Measurements from ENCODE around the gene DMRT2. TPM values are rescaled to one million over a fixed set of nuclear protein-coding genes. Genes with fewer than 3 reads are reported as not detected.

The DMRT2 gene
- total RNA-seq, 1 experiment from 2014 or later: 0.61 TPM

DNA sequence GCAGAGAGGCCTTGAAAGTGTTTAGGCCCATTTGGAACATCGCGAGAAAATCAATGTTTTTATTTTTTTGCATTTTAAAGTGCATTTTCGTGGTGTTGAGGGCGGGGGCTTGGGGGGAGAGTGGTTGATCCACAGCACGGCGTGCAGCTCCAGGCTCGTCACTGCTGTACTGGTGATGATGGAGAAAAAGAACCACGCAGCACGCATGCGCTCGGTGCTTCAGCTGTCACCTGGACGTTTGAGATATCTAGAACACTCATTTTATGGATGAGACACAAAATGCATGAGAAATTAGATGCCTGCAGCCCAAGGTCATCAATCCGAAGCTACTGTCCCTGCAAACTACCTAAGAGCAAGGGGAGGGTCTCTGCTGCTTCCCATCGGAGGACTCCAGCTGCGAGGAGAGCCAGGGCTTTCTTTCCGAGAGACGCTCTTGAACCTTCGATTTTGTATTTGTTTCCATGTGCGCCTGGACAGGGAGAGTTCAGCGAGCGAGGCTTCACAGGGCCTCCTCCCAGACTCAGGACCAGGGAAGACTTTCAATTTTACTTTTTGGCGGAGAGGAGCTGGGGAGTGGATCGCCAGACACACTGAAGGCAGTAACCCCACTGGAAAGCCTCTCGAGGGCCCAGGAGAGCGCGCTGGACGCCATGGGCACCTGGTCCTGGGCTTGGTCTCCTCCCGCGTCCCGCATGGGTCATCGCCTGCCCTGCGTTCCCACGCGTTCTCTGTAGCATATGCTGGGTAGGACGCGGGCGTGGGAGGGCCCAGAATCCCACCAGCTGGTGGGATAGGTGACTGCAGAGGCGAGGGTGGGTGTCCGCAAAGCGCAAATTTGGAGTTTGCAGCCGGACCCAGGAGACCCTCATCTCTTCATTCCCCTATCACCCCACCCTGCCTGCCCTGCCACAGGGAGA is 2.5 kb downstream of the DMRT2 start:
- ChIA-PET POLR2A (no interaction called here), CTCF (no interaction called here)
- Histone ChIP-seq H3K36me3 (ENCODE audit: control insufficient read depth, insufficient read depth, low read length) (no peaks in the 10 kb centered on the region), H3K4me3 (ENCODE audit: low read depth, low read length) (no peak overlapping the region), H3K4me1 (peaks cover 4% of the 10 kb centered on the region; the same call in 1 of the 2 replicates), H3K27me3 (replicated peaks; ENCODE audit: control insufficient read depth, insufficient read depth, low read length) (no peaks in the 10 kb centered on the region), H3K9me3 (no peaks in the 10 kb centered on the region)
- Mint-ChIP-seq H3K27me3 (ENCODE audit: insufficient read depth, unreplicated experiment) (peaks cover 2% of the 10 kb centered on the region), H3K4me1 (ENCODE audit: low read depth, unreplicated experiment) (no peaks in the 10 kb centered on the region), H3K36me3 (ENCODE audit: insufficient read depth, unreplicated experiment) (peaks cover 5% of the 10 kb centered on the region), H3K4me3 (ENCODE audit: unreplicated experiment) (no peak overlapping the region), H3K9me3 (ENCODE audit: unreplicated experiment) (no peaks in the 10 kb centered on the region), H3K27ac (ENCODE audit: unreplicated experiment) (no peak overlapping the region)
- no peak for DNase-seq
- intact Hi-C loops (cut with micrococcal nuclease; ENCODE audit: unreplicated experiment): no loop called here
- no TSS peak for BruUV-seq (replicated peaks)
- TF ChIP-seq, protein P1, sequence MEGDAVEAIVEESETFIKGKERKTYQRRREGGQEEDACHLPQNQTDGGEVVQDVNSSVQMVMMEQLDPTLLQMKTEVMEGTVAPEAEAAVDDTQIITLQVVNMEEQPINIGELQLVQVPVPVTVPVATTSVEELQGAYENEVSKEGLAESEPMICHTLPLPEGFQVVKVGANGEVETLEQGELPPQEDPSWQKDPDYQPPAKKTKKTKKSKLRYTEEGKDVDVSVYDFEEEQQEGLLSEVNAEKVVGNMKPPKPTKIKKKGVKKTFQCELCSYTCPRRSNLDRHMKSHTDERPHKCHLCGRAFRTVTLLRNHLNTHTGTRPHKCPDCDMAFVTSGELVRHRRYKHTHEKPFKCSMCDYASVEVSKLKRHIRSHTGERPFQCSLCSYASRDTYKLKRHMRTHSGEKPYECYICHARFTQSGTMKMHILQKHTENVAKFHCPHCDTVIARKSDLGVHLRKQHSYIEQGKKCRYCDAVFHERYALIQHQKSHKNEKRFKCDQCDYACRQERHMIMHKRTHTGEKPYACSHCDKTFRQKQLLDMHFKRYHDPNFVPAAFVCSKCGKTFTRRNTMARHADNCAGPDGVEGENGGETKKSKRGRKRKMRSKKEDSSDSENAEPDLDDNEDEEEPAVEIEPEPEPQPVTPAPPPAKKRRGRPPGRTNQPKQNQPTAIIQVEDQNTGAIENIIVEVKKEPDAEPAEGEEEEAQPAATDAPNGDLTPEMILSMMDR (IDR thresholded peaks at IDR 0.05; ENCODE audit: insufficient read depth in 1 of 2, low read depth in 1 of 2, low read length in 1 of 2, severe bottlenecking in 1 of 2, unreplicated experiment in 1 of 2): no peak

DNA sequence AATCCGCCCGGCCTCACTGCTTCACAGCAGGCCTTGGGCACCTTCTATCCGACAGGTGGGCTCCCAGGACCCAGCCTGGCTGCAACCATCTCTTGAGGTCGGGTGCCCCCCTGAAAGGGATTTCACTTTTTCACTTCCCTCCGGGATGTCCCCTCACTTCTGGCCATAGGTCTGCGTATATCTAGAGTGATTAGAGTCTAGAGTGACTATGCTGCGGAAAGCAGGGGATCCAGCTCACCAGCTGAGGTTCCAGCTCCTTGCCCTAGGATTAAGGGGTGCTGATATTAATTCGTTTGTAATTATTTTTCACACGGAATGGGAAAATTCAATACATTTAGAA is 3.1 kb downstream of the DMRT2 start:
- Mint-ChIP-seq H3K9me3 (ENCODE audit: unreplicated experiment) (no peaks in the 10 kb centered on the region), H3K36me3 (ENCODE audit: insufficient read depth, unreplicated experiment) (peaks cover 5% of the 10 kb centered on the region), H3K4me3 (ENCODE audit: unreplicated experiment) (no peak overlapping the region), H3K4me1 (ENCODE audit: low read depth, unreplicated experiment) (no peaks in the 10 kb centered on the region), H3K27ac (ENCODE audit: unreplicated experiment) (no peak overlapping the region), H3K27me3 (ENCODE audit: insufficient read depth, unreplicated experiment) (peaks cover 2% of the 10 kb centered on the region)
- Histone ChIP-seq H3K4me3 (ENCODE audit: low read depth, low read length) (no peak overlapping the region), H3K36me3 (ENCODE audit: control insufficient read depth, insufficient read depth, low read length) (no peaks in the 10 kb centered on the region), H3K27me3 (replicated peaks; ENCODE audit: control insufficient read depth, insufficient read depth, low read length) (no peaks in the 10 kb centered on the region), H3K4me1 (peaks cover 4% of the 10 kb centered on the region; the same call in 1 of the 2 replicates), H3K9me3 (no peaks in the 10 kb centered on the region)
- POLR2A ChIA-PET: interaction anchor here (0.6 kb wide), 1 partner anchor 428 kb away, joined by 4 read pairs; no protein-coding TSS in a partner anchor
- no TSS peak for BruUV-seq (replicated peaks)
- intact Hi-C loops (cut with micrococcal nuclease; ENCODE audit: unreplicated experiment): no loop called here
- TF ChIP-seq, protein P1 (IDR thresholded peaks at IDR 0.05; ENCODE audit: insufficient read depth in 1 of 2, low read depth in 1 of 2, low read length in 1 of 2, severe bottlenecking in 1 of 2, unreplicated experiment in 1 of 2): no peak
- CTCF ChIA-PET: no interaction called here
- DNase-seq: no peak

DNA sequence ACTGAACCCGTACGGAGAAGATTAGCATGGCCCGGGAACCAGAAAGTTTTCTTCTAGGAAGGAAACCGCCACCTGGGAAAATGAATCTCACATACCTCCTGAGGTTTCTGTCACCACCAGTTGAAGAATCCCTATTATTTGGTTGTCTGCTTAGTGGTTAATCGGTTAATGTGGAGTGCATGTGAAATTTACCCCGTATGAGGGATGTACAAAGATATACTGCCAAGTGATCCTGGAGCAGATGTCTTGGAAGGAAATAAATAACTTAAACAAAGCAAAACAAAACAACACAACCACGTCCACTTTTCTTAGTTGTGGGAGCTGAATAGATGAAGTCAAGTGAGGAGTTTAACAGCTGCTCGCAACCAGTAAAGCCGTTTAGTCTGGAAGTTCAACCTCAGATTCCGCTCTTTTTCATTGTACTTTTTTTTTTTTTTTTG is 3.8 kb downstream of the DMRT2 start:
- Histone ChIP-seq H3K9me3 (no peaks in the 10 kb centered on the region), H3K36me3 (ENCODE audit: control insufficient read depth, insufficient read depth, low read length) (no peaks in the 10 kb centered on the region), H3K27me3 (replicated peaks; ENCODE audit: control insufficient read depth, insufficient read depth, low read length) (no peaks in the 10 kb centered on the region), H3K4me1 (peaks cover 4% of the 10 kb centered on the region; the same call in 1 of the 2 replicates), H3K4me3 (ENCODE audit: low read depth, low read length) (no peak overlapping the region)
- no peak overlapping the region for H3K27ac Mint-ChIP-seq (ENCODE audit: unreplicated experiment)
- peaks cover 5% of the 10 kb centered on the region for H3K36me3 Mint-ChIP-seq (ENCODE audit: insufficient read depth, unreplicated experiment)
- DNase-seq: no peak
- ChIA-PET CTCF (no interaction called here), POLR2A (no interaction called here)
- TF ChIP-seq, protein P1 (IDR thresholded peaks at IDR 0.05; ENCODE audit: insufficient read depth in 1 of 2, low read depth in 1 of 2, low read length in 1 of 2, severe bottlenecking in 1 of 2, unreplicated experiment in 1 of 2): no peak
- intact Hi-C loops (cut with micrococcal nuclease; ENCODE audit: unreplicated experiment): no loop called here
- no peaks in the 10 kb centered on the region for H3K4me1 Mint-ChIP-seq (ENCODE audit: low read depth, unreplicated experiment)
- BruUV-seq (replicated peaks): no TSS peak
- H3K4me3 Mint-ChIP-seq (ENCODE audit: unreplicated experiment): no peak overlapping the region
- H3K27me3 Mint-ChIP-seq (ENCODE audit: insufficient read depth, unreplicated experiment): peaks cover 2% of the 10 kb centered on the region
- no peaks in the 10 kb centered on the region for H3K9me3 Mint-ChIP-seq (ENCODE audit: unreplicated experiment)

All from Caco-2 (cell line).